ENCODE data around the gene ATP6V1B1. TPM values are rescaled to one million over a fixed set of nuclear protein-coding genes. Genes with fewer than 3 reads are reported as not detected.

ATP6V1B1 gene
- total and polyA plus RNA-seq, 9 of the 15 experiments (the other 6 are each of a cell fraction or from before 2014, with no cell fraction given), result not detected

- no peak for TF ChIP-seq ZNF318 (IDR thresholded peaks at IDR 0.05; ENCODE audit: borderline replicate concordance in 1 of 2, low read depth in 1 of 2)
- no peak for TF ChIP-seq ARNT (IDR thresholded peaks at IDR 0.05)
These were observed 13.4 kb downstream of the ATP6V1B1 start (continued) for GRCh38 chr2:70949086-70949485.

GRCh38 chr2:70954886-70955285 lies 19.2 kb downstream of the ATP6V1B1 start:
- H3K36me3 ChIP-seq (ENCODE audit: control insufficient read depth, insufficient read depth, low read length), result no peaks in the 10 kb centered on the region
- DNase-seq (ENCODE audit: extremely low read depth in 1 of 4, low spot score in 3 of 4) (no peak), FAIRE-seq (no peak), ATAC-seq (no peak)
- H3K9ac ChIP-seq (ENCODE audit: insufficient read depth in 1 of 2, low read depth in 2 of 2, low read length in 2 of 2), result no peak overlapping the region
- WGBS (ENCODE audit: insufficient coverage, low coverage, missing lambda C conversion rate), result 4% methylated on average over 7 of the region's 7 CpGs
- no peak overlapping the region for H3K4me3 ChIP-seq
- H3K4me2 ChIP-seq (ENCODE audit: insufficient read depth, low read length), result no peak overlapping the region
- H3K9me3 ChIP-seq (replicated peaks; ENCODE audit: control insufficient read depth, insufficient read depth, low read depth, low read length), result no peaks in the 10 kb centered on the region
- peaks cover 0 to 1% of the 10 kb centered on the region in 2 experiments; a peak in 1 of 5 replicates for H3K4me1 ChIP-seq (replicated peaks in 1 of 2; ENCODE audit: control insufficient read depth in 2 of 2, insufficient read depth in 2 of 2, low read length in 2 of 2)
- H3K79me2 ChIP-seq (ENCODE audit: control insufficient read depth, insufficient read depth, low read length), result no peaks in the 10 kb centered on the region
- no peak overlapping the region for H2AFZ ChIP-seq (ENCODE audit: low read depth, low read length)
- ChIA-PET CTCF (ENCODE audit: low intra/inter-chr PET ratio) (no interaction called here), POLR2A (interaction anchor here (0.9 kb wide), 1 partner anchor 91 kb away, joined by 3 read pairs; no protein-coding TSS in a partner anchor)
- H3K27ac ChIP-seq (ENCODE audit: extremely low read depth, low read depth, low read length), result no peak overlapping the region
- H3K27me3 ChIP-seq (ENCODE audit: control insufficient read depth in 2 of 2, insufficient read depth in 2 of 2, low read length in 2 of 2), result peaks cover 19 to 39% of the 10 kb centered on the region in 2 experiments
- no peaks in the 10 kb centered on the region for H4K20me1 ChIP-seq (replicated peaks; ENCODE audit: control insufficient read depth, insufficient read depth, low read length)
- intact Hi-C loops (cut with micrococcal nuclease), result no loop called here
- no peaks in the 10 kb centered on the region for H3K9me1 ChIP-seq (ENCODE audit: control insufficient read depth, insufficient read depth, low read length)
- BruUV-seq (replicated peaks), result no TSS peak
- in situ Hi-C loops (cut with MboI), result no loop called here
- TF ChIP-seq HEY1 (CRISPR knock-in tag; IDR thresholded peaks at IDR 0.05; ENCODE audit: borderline replicate concordance) (no peak), ARID3B (CRISPR knock-in tag; IDR thresholded peaks at IDR 0.05; ENCODE audit: borderline replicate concordance) (no peak), ZNF224 (CRISPR knock-in tag; IDR thresholded peaks at IDR 0.05) (no peak)
